Cortex of kidney (tissue), 1 donor: Measurements from ENCODE around the gene MED27.

Source experiments
- DNase-seq: peaks from one replicate; lab custom pipeline; 2025; lab: John Stamatoyannopoulos, UW

The MED27 gene

DNA sequence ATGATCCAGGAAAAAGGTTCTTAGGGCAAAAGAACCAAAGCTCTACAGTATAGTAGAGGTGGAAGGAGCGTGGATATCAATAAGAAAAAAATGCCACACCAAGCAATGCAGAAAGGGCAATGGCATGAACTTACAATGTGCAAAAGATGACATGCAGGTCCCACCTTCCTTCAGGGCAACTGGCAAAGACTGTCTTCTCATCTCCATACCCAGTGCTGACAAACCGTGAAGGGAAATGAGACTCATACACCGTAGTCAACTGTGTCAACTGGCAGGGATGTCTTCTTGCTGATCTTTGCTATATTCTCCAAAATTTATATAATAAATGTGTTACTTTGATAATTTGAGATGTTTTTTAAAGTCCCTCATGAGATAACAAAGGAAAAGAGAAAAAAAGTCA lies 36.0 kb downstream of the MED27 start:
- DNase-seq, result no peak

DNA sequence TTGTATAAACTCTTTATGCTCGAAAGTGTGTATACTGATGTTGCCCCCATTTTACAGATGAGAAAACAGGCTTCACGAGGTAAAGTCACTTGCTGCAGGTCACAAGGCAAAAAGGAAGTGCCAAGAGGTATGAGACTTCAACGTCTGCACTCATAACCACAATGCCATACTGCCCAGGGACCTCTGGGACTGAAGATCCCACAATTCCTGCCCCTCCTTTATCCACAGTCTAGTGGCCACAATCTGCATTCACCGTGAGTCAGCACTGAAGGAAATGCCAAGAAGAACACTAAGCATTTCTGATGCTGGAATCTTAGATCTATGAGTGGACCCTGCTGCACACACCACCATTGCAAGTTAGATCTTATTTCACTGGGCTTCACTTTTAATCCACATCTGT lies 37.3 kb downstream of the MED27 start:
- DNase-seq, result no peak

DNA sequence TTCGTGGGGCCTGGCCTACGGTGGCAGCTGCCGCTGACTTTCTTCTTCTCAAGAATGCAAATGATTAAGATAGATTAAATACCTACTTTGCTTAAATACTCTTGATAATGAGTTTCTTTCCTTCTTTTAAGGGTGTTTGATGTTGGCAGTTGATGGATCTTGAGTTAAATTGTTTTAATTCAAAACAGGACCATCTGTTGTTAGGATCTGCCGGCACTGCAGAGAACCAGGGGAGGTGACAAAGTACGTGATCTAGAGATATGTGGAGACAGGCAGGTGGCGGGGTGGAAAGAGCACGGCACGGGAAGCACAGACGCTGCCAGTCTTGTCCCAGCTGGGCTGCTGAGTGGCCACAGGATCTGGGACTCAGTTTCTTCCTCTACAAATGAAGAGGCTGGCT lies 37.9 kb downstream of the MED27 start:
- no peak for DNase-seq

DNA sequence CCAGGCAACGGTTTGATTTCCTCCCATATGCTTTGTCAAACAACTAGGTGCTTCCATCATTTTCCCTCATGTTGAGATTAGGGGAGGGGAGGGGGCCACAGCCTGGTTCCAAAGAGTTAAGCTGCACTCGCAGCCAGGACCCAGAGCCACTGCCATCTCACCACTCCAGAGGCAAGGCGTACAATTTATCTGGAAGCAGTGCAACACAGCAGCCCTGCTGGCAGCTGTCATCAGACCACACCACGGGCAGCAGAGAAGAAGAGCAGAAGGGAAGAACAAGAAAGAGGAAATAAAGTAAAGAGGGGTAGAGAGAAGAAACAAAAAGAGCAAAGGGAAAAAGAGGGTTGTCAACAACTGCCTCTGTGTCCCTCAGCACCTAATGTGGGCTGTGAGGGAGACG lies 38.9 kb downstream of the MED27 start:
- DNase-seq, result no peak

DNA sequence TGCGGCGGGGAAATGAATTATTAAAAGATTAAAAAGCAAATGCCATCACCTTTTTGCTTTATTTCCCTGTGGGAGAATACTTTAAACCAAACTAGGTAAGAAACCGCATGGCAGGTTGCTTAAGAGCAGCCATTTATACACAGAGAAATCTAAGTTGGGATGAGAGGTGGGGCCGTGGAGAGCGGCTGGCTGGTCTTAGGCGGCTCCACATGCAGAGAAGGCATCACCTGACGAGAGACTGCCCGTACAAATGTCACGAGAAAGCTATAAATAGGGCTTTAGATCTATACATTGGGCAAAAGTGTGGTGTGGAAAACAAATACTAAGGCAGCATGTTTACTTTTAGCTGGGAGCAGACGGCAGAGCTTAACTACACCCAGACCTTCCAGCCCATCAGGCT lies 39.4 kb downstream of the MED27 start:
- DNase-seq, result no peak

DNA sequence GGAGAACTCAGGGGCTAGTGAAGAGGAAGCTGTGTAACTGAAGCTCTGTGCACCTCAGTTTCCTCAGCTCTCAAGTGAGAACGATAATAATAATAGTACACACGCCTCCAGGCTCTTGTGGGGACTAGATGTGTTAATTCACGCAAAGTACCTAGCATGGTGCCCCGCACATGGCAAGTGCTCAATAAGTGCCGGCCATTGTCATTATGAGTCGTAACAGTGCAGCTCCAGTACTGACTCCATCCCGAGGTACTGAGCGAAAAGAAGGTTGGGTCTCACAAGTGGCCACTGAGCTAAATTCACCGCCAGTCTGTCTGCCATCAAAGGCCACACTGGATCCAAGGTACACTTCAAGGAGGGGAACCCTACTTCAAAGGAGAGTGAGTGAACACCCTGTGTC lies 40.4 kb downstream of the MED27 start:
- DNase-seq, result no peak

DNA sequence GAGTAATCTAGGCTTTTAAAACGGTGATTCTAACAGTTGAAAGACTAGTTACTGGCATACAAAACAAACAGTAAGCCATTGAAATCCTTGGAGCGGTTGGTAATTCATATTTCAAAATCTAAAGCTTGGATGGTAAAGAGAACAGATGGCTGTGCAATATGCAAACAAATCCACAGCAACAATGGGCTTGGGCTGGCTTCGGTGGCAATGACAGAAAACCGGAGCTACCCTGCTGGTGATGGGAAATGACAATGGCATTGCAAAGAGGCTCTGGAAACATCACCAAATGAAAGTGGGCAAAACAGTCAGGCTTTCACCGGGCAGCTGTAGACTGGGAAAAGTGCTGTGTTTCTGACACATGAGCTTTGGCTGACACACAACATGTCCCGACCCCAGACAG lies 42.2 kb downstream of the MED27 start:
- DNase-seq, result no peak

DNA sequence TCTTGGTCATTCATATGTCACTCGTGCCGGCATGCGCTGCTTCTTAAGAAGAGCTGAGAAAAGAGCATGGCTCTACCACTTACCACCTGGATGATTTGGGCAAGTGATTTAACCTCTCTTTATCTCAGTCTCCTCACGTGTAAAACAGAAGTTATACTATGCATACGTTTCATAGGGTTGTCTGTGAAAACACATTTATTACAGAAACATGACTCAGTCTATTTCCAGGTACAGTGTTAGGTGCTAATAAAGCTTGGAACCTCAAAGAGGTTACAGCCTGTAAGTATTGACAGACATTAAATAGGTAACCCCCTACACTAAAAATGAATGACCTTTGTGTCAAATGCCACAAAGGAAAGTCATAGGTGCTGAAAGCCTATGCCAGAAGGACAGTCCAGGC lies 43.1 kb downstream of the MED27 start:
- DNase-seq, result no peak

DNA sequence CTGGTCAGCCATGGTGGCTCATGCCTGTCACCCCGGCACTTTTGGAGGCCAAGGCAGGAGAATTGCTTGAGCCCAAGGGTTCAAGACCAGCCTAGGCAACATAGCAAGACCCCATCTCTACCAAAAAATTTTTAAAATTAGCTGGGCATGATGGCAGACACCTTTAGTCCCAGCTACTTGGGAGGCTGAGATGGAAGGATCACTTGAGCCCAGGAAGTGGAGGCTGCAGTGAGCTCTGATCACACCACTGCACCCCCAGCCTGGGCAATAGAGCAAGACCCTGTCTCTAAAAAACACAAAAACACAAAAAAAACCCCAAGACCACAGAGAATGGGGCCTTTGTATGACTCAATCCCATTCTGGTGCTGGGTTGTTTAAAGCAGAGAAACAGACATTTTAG lies 44.0 kb downstream of the MED27 start:
- DNase-seq, result no peak

DNA sequence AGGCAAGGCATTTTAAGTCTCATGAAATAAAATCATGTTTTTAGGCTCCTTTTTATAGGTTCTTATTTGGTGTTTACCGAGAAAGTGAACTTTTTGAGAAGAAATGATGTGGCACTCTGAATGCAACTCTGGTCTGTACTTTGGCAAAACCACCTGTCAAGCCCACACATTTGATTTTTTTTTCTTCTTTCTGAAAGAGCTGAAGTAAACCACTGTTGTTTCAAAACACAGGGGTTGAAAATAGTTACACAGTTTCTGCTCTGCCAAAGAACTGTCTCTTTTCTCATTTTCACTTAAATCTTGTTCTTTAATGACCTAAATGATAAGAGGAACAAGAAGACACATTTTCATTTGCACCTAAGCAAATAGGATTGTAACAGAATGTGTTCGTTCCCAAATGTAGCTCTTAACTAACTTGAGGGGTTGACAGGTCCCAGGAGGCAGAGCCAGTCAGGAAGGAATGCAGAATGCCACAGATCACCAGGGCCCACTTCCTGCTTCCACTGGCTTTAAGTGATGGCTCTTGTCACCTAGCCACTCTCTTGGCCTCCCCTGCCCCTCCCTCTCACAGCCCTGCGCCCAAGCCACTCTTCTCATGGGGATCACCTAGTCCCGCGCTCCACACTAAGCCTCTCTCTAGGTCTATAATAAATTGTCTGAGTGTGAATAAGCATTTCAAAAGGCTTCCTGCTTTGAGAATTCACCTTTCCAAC lies 47.3 kb downstream of the MED27 start:
- no peak for DNase-seq

DNA sequence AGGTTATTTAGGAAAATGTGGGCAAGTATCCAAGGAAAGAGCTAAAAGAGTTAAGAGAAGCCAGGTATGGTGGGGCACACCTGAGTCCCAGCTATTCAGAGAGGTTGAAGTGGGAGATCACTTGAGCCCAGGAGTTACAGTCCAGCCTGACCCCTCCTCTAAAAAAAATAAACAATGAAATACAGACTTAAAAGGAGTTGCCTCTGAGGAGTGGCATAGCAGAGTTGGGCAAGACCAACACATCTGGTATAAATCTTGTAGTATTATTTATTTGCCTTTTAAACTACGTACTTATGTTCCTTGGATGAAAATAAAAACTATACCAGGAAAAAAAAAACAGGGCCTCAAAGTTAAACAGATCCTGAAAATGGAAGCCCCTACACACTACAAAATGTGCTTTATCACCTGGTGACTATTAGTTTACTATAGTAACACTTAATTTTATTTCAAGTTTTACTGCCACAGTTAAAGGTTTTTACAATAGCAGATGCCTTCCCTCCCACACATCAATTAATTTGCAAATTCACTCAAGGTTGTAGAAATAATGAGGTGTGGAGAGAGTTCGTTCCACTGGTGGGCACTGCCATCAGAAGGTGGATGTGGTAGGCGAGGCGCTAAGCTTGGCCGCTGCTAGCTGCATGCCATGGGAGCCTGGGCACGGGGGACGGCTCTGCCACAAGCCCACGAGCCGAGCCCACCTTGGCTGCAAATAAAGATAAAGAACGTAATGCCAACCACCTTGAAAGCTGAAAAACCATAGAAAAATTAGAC lies 48.0 kb downstream of the MED27 start:
- no peak for DNase-seq

DNA sequence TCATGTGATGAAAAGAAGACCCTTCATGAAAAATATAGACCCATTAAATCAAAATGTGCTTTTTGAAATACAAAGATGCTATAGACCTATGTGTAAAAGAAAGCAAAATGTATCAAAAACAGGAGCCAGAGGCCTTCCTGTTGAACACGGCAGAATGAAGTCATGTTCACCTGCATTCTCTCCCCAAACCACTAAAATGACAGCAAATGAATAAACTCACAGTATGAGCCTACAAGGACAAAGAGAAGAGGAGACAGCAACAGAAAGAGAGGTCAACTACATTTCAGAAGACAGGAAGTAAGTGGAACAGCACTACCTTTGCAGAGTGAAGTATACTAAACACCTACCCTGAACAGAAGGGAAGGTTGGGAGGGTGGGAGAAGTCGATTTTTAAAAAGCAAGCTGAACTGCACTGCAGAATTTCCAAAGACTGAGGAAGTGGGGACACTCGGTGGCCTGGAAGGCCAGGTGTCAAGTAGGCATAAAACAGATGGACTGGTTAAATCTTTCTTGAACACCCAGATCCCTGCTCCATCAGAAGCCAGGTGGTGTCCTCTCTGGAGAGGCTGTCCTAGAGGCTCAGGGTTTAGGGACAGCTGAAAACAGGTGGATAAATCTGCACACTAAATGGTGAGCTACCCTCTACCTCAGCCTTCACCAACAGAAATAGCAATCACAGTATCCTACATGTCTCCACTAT lies 48.9 kb downstream of the MED27 start:
- DNase-seq, result no peak

DNA sequence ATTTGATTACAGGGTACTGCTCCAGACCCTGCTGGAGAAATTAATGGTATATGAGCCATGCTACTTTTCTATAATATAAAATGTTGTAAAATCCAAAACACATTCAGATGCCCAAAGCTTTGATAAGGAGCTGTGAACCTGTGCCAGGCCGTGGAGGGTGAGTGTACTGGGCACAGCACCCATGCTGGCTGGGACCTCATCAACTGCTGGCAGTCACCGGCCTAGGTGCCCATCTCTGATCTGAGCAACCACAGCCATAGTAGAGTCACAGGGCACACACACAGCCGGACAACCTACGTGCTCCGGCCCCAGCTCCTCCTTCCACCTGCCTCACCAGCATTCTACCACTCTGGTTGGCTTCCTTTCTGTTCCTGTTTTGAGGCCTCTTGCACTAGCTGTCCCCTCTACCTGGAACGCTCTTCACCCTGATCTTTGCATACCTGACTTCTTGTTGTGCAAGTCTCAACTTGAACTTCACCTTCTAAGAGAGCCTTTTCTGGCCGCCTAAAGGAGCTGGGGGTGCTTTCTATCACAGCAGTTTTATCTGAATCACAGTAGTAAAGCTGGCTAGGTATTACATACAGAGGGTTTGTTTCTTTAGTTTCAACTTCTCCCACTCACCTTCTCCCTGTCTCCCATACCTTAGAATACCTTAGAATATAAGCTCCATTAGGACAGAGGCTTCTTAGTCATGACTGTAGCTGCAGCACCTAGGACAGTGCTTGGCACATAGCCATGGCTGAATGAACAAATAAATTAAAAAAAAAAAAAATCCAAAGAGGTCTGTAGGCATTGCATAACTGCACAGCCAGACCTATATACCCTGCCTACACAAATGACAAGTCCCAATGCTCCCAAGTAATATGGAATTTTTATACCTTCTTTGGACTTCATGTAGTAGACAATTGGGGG lies 51.7 kb downstream of the MED27 start:
- no peak for DNase-seq

DNA sequence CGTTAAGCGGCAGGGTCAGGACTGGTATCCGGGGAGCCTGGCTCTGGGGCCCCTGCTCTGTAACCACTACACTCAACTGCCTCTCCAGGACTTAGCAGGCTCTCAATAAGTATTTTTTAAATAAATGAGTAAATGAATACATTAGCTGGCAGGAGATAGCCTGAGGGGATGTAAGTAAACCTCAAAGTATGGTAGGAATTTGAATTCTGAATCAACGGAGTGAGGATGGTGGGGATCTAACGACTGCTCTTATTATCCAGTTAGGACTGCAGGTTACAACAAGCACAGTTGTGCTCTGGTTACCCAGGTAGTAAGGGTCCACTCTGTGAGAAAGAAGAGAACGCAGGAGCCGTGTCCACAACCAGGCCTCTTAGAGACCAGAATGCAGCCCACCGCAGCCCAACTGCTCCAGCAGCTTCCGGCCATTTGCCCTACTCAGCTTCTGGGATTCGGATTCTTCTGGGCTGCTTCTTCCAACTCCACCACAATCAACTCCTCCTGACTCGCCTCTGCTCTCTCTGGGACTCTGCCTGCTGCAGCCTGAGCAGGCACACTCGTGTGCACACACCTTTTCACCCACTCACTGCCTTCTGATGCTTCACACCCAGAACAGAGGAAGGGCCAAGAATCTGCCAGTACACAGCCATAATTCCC lies 52.6 kb downstream of the MED27 start:
- no peak for DNase-seq

DNA sequence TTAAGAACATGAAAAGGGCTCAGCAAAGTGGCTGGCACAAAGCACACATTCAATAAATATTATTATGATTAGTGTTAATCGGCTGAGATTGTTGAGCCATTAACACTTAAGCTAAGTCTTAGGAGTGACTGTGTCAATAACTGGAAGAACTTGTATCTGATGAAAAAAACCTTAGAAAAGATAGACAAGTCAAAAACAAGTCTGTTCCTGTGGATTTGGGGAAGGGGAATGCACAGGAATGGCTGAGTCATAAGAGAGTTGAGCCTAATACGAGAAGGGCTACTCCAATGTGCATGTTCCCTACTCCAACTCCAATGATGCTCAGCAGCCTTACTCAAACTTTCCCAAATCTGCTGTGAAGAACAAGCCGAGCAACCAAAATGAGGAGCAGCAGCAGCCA lies 53.9 kb downstream of the MED27 start:
- DNase-seq, result no peak

DNA sequence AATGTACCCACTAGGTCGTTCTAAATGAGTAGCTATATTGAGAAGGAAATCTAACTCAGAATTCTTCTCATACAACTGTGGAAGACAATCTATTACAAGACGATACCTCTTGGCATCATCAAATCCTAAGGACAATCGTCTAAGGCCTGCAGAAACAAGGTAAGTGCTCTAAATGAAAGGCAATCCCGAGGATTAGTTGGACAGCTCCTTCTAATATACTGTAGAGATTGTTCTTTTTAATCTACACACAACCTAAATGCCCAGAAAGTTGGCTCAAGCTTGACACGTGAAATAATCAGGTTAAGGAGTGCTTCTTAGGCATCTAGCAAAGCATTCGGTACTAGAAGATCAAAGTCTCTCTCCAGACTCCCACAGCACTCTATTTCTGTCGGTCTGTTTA lies 55.1 kb downstream of the MED27 start:
- no peak for DNase-seq

DNA sequence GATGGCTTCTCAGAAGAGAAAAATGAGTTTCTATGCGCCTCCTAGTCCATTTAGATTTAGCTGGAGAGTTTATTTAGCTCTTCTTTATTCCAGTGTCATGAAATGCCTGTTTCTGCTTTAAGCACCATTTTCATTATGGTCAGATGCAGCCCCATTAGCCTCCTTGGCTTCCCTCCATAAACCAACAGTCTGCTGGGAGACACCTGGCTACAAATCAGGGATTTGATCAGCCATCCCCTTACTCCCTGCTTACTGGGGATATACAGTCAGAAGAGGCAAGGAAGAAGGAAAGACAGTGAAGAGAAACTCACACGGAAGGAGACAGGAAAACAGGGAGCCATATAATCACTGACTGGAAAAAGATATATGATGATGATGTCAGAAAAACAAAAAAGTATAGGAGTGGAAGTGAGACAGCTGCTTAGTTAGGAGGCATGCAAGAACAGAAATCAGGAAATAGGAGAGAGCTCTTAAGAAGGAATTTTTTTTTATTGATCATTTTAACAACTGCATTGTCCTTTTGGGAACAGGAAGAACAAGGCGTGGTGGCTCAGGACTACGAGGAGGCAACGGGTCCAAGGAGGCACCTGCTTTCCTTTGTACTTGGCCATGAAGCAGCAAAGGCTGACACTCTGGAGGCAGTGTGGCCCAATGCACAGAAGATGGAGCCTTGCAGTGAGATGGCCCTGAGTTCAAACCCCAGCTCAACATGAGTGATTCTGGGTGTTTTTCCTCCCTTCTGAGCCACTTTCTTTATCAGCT lies 56.1 kb downstream of the MED27 start:
- DNase-seq, result no peak

DNA sequence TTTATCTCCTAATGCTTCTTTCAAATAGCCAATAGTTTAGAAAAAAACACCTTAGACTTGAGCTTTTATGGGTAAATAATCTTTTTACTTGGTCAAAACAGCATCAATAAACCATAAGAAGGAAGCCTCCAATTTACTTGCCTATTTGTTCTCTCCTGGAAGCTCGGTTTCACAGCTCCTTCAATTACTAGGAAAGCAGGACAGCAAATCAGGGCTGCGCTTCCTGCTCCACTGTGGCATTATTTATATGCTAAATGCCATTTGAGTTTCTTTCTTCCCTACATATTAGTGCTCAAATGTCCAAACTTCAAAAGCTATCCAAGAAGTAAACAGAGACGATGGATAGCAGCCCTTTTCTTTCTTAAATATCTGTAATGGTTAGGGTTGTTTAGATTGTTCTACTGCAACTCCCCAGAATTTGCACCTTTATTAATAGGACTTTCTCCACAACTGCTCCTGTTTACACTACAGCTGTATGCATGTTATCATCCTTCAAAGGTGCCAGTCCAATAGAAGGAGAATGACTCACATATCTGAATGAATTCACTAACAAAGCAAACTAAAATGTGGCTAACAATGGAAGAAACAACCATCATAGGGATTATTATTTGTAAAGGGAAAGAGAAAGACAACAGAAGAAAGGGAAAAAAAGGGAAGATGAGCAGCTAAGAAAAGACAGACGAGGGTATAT lies 58.7 kb downstream of the MED27 start:
- DNase-seq, result no peak

DNA sequence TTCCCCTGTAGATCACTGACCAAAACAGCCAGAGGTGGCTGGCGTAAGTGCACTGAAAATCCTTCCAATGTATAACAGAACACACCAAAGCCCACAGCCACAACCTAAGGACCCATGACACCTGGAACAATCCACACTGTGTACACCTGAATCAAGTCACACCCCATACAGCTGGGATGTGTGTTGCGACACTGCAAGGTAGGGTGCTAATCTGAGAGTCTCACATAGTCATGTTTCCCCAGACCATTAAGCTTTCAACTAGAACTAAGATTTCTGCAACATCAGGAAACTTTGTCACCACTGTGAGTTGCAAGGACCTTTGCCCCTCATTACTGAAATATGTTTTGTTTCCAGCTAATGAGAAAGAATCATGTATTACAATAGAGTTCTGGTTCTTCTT lies 59.4 kb downstream of the MED27 start:
- no peak for DNase-seq

DNA sequence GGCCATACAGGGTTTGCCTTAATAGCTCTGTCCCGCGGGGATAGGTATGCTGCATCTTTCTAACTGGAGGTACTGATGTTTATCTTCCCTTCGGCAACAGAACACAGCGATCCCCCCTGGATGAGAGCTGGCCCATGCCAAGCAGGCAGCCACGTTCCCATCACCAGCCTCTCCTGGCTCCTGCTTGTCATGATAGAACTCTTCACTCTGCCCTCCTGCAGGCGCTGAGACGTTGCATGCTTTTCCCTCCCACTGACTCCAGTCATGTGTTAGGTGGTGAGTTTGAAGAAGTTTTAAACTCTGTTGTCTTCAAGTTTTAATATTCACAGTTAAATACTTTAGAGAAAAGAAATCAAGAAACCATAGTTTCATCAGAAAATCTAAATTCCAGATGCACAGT lies 60.0 kb downstream of the MED27 start:
- no peak for DNase-seq
